SKM-1 (cell line): ENCODE results near the gene IGFBP7.

ENCODE experiments used
- DNase-seq: peaks from one replicate; lab custom pipeline; 2025; ENCODE audit not compliant: unreplicated experiment; lab: John Stamatoyannopoulos, UW

Gene IGFBP7

DNA sequence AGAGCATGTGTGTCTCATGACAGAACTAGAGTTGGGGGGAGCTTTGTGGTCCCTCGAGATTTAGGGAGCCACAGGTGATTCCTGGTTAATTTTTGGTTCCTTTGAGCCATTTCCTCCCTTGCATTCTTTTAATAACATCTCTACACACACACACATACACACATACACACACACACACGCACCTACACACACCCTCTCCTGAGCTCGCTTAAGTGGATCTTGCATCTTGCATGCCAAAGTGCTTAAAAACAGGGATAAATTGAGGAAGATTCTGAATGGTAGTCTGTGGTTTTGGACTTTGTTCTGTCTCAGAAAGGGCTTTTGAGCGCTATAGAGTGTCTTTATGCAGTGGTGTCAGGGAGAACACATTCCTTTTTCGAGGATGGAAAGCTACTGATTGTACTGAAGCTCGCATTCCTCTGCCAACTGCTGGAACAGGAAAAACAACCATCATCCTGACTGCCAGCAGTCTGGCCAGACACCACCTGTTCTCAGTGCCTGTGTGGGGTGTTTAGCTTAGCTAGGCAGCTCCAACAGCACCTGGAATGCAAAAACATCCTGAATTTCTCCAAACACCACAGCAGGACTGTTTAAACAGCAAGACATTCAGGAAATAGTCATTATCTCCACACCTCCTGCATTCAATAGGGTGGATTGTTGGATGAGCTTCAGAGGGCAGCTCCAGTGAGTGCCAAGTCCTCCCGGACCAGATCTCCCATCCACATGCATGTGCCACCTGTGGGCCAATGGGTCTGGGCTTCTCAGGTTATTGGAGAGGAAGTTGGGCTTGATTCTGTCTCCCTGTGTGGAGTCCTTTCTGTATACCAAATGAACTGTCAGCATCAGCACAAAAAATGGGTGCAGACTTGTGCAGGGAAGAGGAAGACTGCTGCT is 21.9 kb upstream of the IGFBP7 start:
- DNase-seq, result no peak

GRCh38 chr4:57129477-57129876 is 19.3 kb upstream of the IGFBP7 start:
- DNase-seq, result no peak

- no peak for DNase-seq
Measured at GRCh38 chr4:57127361-57127760, 17.2 kb upstream of the IGFBP7 start.

- DNase-seq, result no peak
Measured at GRCh38 chr4:57125996-57126395, 15.8 kb upstream of the IGFBP7 start.

DNA sequence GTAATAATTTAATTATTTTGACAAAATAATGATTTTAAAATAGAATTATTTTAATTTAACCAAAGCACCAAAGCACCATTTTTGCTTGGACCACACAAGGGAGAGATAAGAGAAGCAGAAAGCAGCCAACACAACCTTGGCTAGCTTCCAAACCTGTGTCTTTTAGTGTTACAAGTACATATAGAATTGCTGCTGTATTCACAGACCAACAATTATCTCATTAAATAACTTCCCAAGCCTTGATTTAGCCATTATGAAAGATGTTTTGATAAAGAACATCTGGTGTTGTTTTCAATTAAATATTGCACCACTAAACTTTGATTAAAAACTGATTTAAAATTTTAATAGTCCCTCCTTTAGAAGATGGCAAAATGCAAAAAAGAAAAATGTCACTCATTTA is 14.0 kb upstream of the IGFBP7 start:
- DNase-seq, result no peak

DNA sequence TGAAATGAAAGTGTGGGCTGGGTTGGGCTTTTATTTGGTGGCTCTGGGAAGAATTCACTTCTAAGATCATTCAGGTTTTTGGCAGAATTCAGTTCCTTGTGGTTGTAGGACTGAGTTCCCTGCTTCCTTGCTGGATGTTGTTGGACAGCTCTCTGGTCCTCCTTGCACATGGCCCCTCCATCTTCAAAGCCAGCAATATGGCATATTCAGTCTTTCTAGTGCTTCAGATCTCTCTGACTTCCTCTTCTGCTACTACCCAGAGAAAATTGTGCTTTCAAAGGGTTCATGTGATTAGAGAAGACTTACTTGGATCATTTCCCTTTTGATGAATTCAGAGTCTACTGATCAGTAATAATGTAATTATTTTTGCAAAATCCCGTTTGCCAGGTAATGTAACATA is 12.8 kb upstream of the IGFBP7 start:
- no peak for DNase-seq

DNA sequence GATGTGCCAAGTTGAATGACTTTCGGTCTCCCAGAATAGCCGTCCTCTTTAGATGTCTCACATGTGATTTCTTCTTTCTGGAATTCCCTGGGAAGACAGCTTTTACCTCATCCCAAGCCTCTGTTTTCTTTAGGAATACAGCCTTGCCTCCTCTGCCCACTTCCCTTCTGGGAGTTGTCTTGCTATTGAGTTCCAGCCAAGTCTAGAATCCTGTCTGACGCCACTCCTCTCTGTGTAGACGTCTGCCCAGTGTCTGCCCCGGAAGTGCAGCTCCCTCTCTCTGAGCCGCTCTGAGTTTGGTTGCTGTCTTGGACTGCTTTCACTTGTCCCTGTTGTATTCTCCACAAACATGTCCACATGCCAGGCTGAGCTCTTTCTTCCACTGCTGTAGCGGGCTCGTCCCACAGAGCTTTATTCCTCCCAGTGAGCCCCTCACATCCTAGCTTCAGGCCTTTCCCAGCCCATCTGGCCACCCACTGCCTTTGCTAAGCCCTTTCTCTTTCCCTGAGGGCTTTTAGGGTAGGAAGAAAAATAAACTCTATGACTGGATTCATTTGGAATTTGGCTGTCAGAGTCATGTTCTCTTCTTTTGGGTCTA is 9.0 kb upstream of the IGFBP7 start:
- DNase-seq, result no peak

- no peak for DNase-seq
Measured at GRCh38 chr4:57117491-57117890, 7.3 kb upstream of the IGFBP7 start.

DNA sequence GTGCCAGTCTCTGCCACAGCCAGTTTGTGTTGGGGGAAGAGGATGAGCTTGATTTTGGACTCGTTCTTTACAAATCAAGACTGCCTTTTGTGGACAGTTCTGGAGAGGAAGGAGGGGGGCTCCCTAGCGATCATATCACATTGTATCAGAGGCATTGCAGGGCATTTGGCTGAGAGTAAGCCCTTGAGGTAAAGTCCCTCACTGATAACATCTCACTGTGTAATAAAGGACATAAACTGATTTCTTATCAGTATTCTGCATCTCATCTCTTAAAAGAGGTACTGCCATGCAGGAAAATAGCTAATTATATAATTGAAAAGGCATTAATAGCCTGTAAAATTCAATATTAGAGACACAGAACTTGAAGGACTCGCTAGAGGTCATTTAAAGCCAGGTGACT is 6.1 kb upstream of the IGFBP7 start:
- no peak for DNase-seq

DNA sequence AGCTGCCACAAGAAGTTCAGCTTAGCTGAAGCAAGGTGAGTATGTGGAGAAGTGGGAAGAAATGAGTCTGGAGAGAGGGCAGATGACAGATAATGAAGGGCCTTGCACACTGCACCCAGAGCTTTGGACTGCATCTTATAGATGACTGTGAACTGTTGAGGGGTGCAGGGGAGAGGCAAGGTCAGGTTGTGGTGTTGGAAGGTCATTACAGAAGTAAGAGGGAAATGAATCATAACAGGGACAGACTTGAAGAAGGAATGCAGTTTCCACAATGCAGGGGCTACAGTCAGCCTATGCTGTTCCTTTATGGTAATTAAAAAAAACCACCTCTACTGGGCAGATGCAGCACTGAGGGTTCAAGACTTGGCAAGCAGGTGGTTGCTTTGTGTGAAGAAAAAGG is 4.8 kb upstream of the IGFBP7 start:
- DNase-seq, result no peak

GRCh38 chr4:57113870-57114269 is 3.7 kb upstream of the IGFBP7 start:
- DNase-seq, result no peak

GRCh38 chr4:57110640-57111511 is 691 bp upstream of the IGFBP7 start:
- DNase-seq, result peak; percentile 85

DNA sequence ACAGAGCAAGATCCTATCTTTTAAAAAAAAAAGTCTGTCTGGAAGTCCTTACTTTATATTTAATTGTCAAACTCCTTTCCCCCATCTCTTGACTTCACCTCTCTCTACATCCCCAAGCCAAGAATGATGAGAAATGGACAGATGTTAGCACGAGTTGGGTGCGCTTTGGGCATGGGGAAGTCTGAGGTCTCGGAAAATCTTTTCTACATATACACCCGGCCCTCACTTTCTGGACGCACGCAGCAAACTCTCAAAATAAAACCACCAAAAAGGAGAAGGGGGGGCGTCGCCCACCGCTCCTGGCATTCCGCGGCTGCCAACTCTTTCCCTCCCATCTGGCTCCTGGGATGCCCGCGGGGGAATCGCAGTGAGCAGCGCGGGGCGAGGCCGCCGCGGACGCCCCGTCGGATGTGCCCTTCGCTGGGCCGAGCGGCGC is 756 bp downstream of the IGFBP7 start:
- no peak for DNase-seq

DNA sequence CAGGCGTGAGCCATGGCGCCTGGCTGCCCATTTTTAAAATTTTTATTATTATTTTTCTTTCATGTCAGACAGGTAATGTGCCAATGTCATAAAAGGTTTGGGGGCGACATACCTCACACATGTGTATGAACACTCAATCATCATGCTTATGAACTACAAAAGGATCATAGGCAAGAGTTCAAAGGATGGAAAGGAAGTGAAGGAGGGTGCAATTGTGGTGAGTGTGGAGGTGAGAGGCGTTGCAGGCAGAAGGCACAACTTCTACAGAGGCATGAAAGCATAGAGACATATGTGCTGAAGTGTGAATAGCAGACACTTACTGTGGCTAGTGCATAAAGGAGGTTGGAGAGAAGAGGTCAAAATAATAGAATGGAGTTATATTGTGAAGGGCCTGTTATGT is 4.0 kb downstream of the IGFBP7 start:
- DNase-seq, result no peak

DNA sequence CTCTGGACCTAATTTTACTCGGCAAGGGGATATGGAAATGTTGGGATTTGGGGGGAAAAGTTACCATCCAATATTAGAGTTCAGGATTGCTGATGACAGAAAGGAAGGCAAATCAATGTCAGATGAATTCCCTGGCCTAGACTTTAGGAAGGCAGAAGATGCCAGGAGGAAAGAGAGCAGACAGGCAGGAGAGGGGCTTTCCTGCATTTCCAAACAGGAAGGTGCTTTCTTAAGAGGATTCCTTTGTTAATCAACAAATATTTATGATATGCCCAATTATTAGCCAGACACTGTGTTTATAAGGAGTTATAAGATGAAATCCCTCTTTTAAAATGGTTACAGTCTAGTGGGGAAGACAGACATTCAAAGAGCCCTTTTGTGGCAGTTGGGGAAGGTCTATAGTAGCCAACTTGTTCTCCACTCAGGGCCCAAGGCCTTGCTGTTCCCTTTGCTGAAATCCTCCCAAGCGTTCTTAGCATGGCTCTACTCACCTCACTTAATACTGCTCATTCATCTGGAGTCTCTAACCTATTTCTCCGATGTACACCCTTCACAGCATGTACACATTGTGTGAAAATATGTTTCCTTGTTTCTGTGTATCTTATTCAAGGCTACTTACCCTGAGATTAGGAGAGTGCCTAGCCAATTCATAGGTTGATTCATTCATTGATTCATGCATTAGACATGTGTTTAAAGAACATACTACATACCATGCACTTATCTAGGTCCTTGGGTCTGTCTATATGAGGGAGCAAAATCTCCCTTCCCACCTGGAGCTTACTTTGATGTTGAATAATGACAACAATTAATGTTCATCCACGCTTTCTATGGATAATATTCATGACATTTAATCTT is 5.3 kb downstream of the IGFBP7 start:
- no peak for DNase-seq

GRCh38 chr4:57103051-57103450 is 7.1 kb downstream of the IGFBP7 start:
- DNase-seq, result no peak

- DNase-seq, result no peak
Measured at GRCh38 chr4:57102050-57102624, 8.0 kb downstream of the IGFBP7 start.

- DNase-seq, result no peak
Measured at GRCh38 chr4:57100979-57101651, 9.1 kb downstream of the IGFBP7 start.

- DNase-seq, result no peak
Measured at GRCh38 chr4:57099363-57099762, 10.8 kb downstream of the IGFBP7 start.

DNA sequence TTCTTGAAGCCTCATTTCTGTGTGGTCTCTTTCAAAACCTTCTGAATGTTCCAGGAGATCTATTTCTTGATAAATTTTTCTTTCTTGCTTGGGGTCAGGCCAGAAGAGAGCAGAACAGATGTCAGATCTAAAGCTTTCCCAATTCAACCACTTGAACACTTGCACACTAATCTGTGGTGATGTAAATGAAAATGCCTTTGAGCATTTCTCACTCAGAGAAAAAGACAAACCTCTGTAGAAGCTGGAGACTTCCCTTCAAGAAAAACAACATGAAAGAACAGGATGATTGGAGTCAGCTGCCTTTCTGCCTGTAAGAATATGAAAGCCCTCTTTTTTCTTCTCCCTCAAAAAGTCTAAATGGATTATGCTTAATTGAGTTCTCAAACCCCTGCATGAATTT is 11.2 kb downstream of the IGFBP7 start:
- no peak for DNase-seq
